Fibroblast of skin of left biceps (primary cell): Measurements from ENCODE around the gene SNCB.
"Not testable (repeated sequence)": the region's sequence is repeated elsewhere in the genome, so short reads cannot be mapped to it uniquely, and the experiment has no call there.

ENCODE experiments used
- DNase-seq, 2 experiments: peaks; one replicate each; pipeline ENCODE4 v3.0.0-alpha.2; 2013; ENCODE audit warnings: low read depth in 2 of 2

Gene SNCB

DNA sequence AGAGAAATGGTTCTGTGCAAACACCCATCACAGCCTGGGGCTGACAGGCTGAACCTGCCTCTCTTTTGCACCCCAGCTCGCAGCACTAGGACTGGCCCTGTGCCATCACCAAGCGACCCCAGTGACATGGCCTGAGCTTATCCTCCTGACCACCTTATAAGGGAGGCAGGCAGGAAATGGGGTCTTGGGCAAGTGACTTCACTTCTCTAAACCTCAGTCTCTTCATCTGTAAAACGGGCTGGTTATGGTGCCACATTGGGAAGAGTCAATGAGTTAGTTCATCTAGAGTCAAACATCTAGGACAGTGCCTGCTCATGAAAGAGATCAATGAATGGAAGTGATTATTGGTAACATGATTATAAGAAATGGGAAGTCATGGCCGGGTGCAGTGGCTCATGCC is 6.2 kb downstream of the SNCB start:
- DNase-seq: no peak

DNA sequence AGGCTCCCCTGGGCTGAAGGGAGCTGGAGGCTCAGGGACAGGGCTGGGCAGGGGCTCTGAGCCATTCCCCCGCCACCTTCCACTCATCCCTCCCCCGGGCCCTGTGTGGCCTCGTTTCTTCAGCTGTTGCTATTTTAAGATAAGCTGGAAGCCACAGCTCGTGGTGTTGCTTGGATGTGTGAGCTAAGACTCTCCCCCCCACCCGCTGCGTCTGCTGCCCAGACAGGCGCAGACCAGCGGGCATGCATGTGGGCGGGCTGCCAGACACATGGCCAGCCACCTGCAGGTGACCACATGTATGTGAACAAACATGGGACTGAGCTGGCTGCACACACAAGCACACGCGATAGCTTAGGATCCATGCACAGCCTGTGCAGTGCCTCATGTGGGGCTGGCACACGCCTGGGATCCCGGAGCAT is 8.7 kb downstream of the SNCB start:
- no peak for DNase-seq

DNA sequence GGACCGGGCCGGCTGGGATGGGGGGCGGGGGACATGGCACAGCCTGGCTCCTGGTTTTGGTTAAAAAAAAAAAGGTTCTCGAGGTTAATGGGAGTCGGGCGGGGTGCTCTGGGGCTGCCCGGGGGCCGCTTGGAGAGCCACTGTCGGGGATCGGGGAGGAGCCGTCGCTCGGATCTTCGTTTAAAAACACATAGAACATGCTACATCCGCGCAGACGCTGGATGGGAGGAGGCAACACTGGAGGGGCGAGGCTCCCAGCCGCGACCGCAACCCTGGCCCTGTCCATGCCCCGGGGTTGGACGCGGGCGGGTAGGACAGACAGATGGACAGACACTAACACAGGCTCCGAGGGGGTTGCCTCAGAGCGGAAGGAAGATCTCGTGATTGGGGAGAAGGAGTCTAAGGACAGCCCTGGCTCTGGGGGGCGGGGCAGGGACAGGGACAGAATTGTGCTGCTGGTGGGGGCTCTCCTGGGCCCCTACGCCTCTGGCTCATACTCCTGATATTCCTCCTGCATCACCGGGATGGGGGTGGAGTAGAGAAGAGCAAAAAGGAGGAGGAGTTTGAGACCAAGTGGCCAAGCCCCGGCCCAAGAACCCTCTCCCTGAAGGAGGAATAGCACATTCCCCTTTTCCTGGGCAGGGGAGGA is 9.9 kb downstream of the SNCB start:
- DNase-seq: no peak

DNA sequence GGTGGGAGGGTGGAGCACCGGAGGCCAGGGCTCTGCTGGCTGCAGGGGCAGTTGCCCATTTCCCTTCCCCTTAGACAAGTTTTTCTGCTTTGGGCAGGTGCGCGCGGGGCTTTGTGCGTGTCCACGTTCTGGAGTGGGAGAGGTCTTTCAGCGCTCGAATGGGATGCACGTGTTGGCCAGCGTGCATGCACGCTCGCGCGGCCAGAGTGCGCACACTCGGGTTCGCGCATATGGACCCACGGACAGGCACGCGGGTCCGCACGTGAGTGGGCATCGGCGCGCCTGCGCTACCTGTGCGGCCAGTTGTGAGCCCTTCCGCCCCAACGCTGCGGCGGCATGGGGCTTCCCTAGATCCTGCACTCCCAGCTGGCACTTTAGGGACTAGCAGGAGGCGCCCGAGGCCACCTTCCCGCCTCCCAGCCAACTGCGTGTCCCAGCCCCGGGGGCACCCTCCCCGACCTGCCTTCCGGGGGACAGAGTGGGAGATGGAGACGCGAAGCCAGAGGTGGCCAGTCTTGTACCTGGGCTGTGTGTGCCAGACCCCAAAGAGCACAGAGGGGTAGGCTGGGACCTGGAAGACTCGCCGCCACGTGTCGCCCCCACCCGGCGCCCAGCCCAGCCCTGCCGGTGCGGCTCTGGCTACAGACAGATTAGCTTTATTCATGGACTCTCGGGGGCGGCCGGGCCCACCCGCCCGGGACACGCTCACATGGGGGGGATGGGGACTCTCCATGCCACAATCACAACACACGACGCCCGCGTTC is 10.6 kb downstream of the SNCB start:
- DNase-seq: no peak

- peak; percentile 57 to 64 for DNase-seq
Measured at GRCh38 chr5:176619203-176619568, 11.1 kb downstream of the SNCB start.

GRCh38 chr5:176618783-176619182 is 11.6 kb downstream of the SNCB start:
- DNase-seq: no peak

DNA sequence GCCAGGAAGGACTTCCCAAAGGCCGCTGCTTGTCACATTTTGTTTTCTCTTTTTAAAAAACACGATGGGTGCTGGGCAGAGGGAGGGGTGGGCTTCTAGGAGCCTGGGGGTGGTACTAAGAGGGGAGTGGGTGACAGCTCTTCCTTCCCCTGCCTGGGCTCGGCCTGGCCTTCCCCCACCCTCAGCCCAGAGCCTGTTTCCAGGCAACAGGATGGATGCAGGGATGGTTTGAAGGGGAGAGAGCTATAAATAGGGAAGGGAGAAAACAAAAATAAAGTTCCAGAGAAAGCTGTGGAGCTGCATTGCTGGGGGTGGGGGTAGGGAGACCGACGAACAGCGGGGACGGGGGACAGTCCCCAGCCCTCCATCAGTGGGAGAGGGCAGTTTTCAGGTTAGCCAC is 13.8 kb downstream of the SNCB start:
- no peak for DNase-seq

- DNase-seq: peak in 1 of 2 experiments; percentile 27
Measured at GRCh38 chr5:176614805-176615478, 15.4 kb downstream of the SNCB start.

- DNase-seq: no peak
Measured at GRCh38 chr5:176612855-176613254, 17.5 kb downstream of the SNCB start.

GRCh38 chr5:176612008-176612407 is 18.3 kb downstream of the SNCB start:
- DNase-seq: no peak

GRCh38 chr5:176611435-176611834 is 18.9 kb downstream of the SNCB start:
- DNase-seq: peak; percentile 41 to 44

GRCh38 chr5:176610435-176610773 is 19.9 kb downstream of the SNCB start:
- no peak for DNase-seq

GRCh38 chr5:176609724-176610434 is 20.5 kb downstream of the SNCB start, which contains the start of gene GPRIN1:
GPRIN1 (minus strand) TSS chr5:176610156; CDS start chr5:176599834, 10,322 bp downstream.
- DNase-seq: no peak

GRCh38 chr5:176608937-176609723 is 21.2 kb downstream of the SNCB start:
- no peak for DNase-seq

GRCh38 chr5:176608142-176608705 is 22.1 kb downstream of the SNCB start:
- no peak for DNase-seq

DNA sequence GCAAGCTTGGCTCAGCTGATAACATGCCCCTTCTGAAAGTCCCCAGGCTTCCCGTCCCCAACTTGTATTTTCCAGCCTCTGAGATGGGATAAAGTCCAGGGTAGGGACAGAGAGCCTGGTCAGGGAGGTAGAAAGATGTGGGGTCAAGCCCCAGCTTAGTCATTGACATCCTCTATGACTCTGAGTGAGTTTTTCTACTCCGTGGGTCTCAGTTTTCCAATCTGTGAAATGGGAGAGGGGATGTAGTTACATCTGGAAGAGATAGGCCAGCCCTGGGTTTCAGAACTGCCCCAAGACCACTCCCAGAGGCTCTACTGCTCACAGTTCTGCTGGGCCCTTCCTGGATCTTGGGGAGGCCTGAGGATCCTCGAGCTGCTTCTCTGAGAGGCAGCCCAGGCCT is 23.5 kb downstream of the SNCB start:
- DNase-seq: no peak

GRCh38 chr5:176606032-176606431 is 24.3 kb downstream of the SNCB start:
- no peak for DNase-seq

DNA sequence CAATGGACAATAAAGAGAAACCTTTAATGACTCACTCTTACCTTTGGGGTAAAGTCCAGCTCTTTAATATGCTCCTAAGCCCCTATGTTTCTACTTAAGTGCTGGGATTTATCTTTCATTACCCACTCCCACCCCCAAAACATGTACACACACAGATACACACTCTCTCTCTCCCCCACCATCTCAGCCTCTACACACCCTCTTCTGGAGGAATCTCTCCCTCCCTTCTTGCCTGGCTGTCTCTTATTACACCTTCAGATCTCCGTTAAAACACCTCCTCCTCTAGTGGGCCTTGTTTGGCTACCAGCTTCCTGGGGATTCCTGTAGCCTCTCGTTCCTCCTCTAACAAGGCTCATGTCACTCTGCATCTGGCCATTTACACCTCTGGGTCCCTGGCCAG is 27.2 kb downstream of the SNCB start:
- no peak for DNase-seq

DNA sequence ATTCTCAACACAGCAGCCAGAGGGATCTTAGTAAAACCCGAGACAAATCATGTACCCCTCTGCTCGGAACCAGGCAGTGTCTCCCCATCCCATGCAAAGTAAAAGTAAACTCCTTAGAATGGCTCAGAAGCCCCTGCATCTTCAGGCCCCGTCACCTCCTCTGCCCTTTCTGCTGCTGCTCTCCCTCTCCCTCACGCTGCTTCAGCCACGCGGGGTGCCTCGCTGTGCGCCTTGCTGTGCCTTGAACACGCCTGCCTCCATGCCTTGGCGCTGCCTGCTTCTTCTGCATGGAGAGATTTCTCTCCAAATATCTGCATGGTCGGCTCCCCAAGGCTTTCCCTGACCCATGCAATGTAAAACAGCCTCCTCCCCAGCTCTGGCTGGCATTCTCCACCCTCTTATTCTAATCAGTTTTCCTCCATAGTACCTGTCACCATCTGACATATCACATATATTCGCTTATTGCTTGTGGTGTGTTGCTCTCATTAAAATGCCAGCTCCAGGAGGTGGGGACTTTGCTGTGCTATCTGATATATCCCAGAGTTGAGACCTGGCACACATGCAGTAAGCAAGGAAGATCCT is 28.3 kb downstream of the SNCB start:
- DNase-seq: no peak

- DNase-seq: not testable (repeated sequence)
Measured at GRCh38 chr5:176599749-176600430, 30.4 kb downstream of the SNCB start.
